ENCODE measurements around the gene FAM186B. TPM values are rescaled to one million over a fixed set of nuclear protein-coding genes. Genes with fewer than 3 reads are reported as not detected.
A peak's percentile ranks its signal among the peaks of the same experiment; 100 is the strongest.

Gene FAM186B
- total and polyA plus RNA-seq, 2 of the 13 experiments (the other 11 are each of a cell fraction or from before 2014, with no cell fraction given), result 0.07 to 0.20 TPM

DNA sequence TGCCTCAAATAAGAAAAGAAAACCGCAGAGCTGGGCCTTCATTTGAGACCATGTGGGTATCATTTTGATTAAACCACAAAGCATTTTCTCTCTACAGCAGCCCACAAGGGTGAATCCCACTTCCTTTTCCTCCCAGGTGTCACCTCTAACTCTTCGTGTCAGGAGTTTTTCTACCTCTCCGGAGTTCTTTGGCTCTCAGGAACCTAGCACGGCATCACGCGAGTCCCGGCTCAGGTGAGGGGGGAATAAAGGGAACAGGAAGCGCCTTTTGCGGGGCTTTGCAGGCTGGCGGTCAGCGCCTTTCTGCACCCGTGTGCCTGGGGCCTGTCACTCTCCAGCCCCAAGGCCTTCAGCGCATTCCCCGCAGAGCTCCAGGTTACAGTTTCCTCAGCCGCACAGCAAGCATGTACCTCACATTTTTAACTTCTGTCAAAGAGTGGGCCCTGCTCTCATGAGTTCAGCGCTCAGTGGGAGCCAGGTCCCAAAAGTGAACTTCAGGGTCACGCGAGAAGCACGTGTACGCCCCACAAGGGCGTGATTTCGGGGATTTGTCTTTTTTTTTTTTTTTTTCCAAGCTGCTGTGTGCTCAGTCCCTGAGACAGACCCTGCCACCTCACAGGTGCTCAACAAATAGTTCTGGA lies 17.2 kb upstream of the FAM186B start (continued):
- TF ChIP-seq NCOR1 (IDR thresholded peaks at IDR 0.05; ENCODE audit: borderline replicate concordance, low read length) (no peak), CHCHD3 (CRISPR knock-in tag; IDR thresholded peaks at IDR 0.05) (no peak), BHLHE40 (IDR thresholded peaks at IDR 0.05; ENCODE audit: low read length) (peak; percentile 71), KLF6 (CRISPR knock-in tag; IDR thresholded peaks at IDR 0.05) (no peak; the same call in 1 of the 2 replicates), ZNF572 (CRISPR knock-in tag; IDR thresholded peaks at IDR 0.05) (0 out of 2 replicates have a peak, but pooled peaks have one; percentile 48), NFIB (CRISPR knock-in tag; IDR thresholded peaks at IDR 0.05; ENCODE audit: borderline replicate concordance) (no peak), ZNF207 (IDR thresholded peaks at IDR 0.05; ENCODE audit: borderline replicate concordance) (no peak), ZNF605 (CRISPR knock-in tag; IDR thresholded peaks at IDR 0.05) (peak; percentile 70; the same call in 1 of the 2 replicates), CREM (IDR thresholded peaks at IDR 0.05) (peak; percentile 30; the same call in 1 of the 2 replicates), CREM (CRISPR knock-in tag; IDR thresholded peaks at IDR 0.05) (no peak)
- TF ChIP-seq, protein P1, sequence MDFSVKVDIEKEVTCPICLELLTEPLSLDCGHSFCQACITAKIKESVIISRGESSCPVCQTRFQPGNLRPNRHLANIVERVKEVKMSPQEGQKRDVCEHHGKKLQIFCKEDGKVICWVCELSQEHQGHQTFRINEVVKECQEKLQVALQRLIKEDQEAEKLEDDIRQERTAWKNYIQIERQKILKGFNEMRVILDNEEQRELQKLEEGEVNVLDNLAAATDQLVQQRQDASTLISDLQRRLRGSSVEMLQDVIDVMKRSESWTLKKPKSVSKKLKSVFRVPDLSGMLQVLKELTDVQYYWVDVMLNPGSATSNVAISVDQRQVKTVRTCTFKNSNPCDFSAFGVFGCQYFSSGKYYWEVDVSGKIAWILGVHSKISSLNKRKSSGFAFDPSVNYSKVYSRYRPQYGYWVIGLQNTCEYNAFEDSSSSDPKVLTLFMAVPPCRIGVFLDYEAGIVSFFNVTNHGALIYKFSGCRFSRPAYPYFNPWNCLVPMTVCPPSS (IDR thresholded peaks at IDR 0.05), result no peak
- TF ChIP-seq, protein P2, sequence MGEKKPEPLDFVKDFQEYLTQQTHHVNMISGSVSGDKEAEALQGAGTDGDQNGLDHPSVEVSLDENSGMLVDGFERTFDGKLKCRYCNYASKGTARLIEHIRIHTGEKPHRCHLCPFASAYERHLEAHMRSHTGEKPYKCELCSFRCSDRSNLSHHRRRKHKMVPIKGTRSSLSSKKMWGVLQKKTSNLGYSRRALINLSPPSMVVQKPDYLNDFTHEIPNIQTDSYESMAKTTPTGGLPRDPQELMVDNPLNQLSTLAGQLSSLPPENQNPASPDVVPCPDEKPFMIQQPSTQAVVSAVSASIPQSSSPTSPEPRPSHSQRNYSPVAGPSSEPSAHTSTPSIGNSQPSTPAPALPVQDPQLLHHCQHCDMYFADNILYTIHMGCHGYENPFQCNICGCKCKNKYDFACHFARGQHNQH (CRISPR knock-in tag; IDR thresholded peaks at IDR 0.05), result 0 out of 2 replicates have a peak, but pooled peaks have one; percentile 9
- TF ChIP-seq, protein P3, sequence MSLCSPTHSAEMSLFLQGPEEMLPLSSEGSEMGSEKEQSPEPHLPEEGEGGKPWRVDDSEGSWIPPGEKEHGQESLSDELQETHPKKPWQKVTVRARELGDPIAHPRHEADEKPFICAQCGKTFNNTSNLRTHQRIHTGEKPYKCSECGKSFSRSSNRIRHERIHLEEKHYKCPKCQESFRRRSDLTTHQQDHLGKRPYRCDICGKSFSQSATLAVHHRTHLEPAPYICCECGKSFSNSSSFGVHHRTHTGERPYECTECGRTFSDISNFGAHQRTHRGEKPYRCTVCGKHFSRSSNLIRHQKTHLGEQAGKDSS (CRISPR knock-in tag; IDR thresholded peaks at IDR 0.05; ENCODE audit: borderline replicate concordance, low read depth), result no peak
- TF ChIP-seq, protein P4, sequence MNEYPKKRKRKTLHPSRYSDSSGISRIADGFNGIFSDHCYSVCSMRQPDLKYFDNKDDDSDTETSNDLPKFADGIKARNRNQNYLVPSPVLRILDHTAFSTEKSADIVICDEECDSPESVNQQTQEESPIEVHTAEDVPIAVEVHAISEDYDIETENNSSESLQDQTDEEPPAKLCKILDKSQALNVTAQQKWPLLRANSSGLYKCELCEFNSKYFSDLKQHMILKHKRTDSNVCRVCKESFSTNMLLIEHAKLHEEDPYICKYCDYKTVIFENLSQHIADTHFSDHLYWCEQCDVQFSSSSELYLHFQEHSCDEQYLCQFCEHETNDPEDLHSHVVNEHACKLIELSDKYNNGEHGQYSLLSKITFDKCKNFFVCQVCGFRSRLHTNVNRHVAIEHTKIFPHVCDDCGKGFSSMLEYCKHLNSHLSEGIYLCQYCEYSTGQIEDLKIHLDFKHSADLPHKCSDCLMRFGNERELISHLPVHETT (CRISPR knock-in tag; conservative IDR thresholded peaks at IDR 0.05), result no peak
- TF ChIP-seq, protein P5, sequence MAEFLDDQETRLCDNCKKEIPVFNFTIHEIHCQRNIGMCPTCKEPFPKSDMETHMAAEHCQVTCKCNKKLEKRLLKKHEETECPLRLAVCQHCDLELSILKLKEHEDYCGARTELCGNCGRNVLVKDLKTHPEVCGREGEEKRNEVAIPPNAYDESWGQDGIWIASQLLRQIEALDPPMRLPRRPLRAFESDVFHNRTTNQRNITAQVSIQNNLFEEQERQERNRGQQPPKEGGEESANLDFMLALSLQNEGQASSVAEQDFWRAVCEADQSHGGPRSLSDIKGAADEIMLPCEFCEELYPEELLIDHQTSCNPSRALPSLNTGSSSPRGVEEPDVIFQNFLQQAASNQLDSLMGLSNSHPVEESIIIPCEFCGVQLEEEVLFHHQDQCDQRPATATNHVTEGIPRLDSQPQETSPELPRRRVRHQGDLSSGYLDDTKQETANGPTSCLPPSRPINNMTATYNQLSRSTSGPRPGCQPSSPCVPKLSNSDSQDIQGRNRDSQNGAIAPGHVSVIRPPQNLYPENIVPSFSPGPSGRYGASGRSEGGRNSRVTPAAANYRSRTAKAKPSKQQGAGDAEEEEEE (CRISPR knock-in tag; IDR thresholded peaks at IDR 0.05; ENCODE audit: borderline replicate concordance), result no peak
- TF ChIP-seq, protein P6, sequence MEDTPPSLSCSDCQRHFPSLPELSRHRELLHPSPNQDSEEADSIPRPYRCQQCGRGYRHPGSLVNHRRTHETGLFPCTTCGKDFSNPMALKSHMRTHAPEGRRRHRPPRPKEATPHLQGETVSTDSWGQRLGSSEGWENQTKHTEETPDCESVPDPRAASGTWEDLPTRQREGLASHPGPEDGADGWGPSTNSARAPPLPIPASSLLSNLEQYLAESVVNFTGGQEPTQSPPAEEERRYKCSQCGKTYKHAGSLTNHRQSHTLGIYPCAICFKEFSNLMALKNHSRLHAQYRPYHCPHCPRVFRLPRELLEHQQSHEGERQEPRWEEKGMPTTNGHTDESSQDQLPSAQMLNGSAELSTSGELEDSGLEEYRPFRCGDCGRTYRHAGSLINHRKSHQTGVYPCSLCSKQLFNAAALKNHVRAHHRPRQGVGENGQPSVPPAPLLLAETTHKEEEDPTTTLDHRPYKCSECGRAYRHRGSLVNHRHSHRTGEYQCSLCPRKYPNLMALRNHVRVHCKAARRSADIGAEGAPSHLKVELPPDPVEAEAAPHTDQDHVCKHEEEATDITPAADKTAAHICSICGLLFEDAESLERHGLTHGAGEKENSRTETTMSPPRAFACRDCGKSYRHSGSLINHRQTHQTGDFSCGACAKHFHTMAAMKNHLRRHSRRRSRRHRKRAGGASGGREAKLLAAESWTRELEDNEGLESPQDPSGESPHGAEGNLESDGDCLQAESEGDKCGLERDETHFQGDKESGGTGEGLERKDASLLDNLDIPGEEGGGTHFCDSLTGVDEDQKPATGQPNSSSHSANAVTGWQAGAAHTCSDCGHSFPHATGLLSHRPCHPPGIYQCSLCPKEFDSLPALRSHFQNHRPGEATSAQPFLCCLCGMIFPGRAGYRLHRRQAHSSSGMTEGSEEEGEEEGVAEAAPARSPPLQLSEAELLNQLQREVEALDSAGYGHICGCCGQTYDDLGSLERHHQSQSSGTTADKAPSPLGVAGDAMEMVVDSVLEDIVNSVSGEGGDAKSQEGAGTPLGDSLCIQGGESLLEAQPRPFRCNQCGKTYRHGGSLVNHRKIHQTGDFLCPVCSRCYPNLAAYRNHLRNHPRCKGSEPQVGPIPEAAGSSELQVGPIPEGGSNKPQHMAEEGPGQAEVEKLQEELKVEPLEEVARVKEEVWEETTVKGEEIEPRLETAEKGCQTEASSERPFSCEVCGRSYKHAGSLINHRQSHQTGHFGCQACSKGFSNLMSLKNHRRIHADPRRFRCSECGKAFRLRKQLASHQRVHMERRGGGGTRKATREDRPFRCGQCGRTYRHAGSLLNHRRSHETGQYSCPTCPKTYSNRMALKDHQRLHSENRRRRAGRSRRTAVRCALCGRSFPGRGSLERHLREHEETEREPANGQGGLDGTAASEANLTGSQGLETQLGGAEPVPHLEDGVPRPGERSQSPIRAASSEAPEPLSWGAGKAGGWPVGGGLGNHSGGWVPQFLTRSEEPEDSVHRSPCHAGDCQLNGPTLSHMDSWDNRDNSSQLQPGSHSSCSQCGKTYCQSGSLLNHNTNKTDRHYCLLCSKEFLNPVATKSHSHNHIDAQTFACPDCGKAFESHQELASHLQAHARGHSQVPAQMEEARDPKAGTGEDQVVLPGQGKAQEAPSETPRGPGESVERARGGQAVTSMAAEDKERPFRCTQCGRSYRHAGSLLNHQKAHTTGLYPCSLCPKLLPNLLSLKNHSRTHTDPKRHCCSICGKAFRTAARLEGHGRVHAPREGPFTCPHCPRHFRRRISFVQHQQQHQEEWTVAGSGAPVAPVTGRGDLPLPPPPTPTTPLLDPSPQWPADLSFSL (CRISPR knock-in tag; IDR thresholded peaks at IDR 0.05), result no peak
